Heart left ventricle (tissue), 13 donors: Measurements from ENCODE around the gene ACTBL2.

Experiments
- POLR2A ChIP-seq, 2 donors: fragments of 450-650 bp; IDR thresholded peaks; one replicate each; pipeline ENCODE4 v1.6.1; 2017; ENCODE audit warnings: antibody characterized with exemption in 2 of 2, mild to moderate bottlenecking in 2 of 2, moderate library complexity in 2 of 2
- TF ChIP-seq, protein P1 (sequence below), 12 donors: fragments of 200-600 bp; sonication (generic) in 4 of 12; IDR thresholded peaks; one replicate each; pipeline versions ENCODE4 v1.5.0 to v1.8.0; 2018 to 2022; ENCODE audit warnings: antibody characterized with exemption in 12 of 12, mild to moderate bottlenecking in 5 of 12
- donor health status: ischemic (EF 13 %, LVEDD 7.1; RV severe dilation, severe dysfunction).
- donor health status: DM: no; HTN: yes; CAD: no.
- donor health status: DM: no; HTN: no; CAD: no.
- donor health status: ischemic (EF 25% LVEDD 6.9; RV normal size, moderate dysfunction).
- donor health status: ischemic (EF 25% LVEDD 5.7; RV mildly dilated, moderate dysfunction).
- donor health status: ischemic (EF 35%, LVEDD 5.7; RV mildly dilated, moderate dysfunction).
- donor health status: nonischemic (EF 11% LVEDD 7.7; RV severe dilation, severe dysfunction).
- donor health status: DM: yes; HTN: yes; CAD: no.
- donor health status: PGD.
- donor health status: ischemic (EF 29% LVEDD 5.4; RV normal size, mild dysfunction).
- donor health status: nonischemic (EF 23%, LVEDD 6.1; RV moderate dilation, normal function).

DNA sequence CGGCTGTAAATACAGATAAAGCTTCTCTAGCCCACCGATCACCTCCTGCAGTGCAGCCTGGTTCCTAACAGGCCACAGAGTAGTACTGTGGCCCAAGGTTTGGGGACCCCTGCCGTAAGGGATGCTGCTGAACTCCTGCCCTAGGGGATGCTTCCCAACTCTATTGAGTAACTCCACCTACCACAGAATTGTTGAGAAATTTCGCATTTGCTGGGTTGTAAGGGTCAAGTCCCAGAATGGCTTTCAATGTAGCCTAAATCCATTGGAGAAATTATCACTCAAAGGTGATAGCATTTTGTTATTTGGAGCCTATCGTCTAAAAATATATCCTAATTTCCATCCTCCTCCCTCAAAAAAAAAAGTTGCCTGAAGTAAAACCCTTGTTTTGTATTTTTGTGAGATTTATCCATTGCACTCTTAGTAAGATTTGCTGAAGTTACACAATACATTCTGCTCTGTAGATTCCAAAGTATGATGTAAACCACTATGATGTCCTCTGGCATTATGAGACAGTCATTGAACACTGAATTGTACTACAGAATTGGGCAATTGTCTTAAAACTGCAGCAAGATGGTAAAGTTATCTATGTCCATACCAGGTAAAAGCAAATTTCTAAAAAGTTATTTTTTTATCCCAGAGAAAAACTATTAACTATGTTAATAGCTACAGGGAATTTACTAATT, 14.0 kb downstream of the ACTBL2 start:
- TF ChIP-seq, protein P1, sequence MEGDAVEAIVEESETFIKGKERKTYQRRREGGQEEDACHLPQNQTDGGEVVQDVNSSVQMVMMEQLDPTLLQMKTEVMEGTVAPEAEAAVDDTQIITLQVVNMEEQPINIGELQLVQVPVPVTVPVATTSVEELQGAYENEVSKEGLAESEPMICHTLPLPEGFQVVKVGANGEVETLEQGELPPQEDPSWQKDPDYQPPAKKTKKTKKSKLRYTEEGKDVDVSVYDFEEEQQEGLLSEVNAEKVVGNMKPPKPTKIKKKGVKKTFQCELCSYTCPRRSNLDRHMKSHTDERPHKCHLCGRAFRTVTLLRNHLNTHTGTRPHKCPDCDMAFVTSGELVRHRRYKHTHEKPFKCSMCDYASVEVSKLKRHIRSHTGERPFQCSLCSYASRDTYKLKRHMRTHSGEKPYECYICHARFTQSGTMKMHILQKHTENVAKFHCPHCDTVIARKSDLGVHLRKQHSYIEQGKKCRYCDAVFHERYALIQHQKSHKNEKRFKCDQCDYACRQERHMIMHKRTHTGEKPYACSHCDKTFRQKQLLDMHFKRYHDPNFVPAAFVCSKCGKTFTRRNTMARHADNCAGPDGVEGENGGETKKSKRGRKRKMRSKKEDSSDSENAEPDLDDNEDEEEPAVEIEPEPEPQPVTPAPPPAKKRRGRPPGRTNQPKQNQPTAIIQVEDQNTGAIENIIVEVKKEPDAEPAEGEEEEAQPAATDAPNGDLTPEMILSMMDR (IDR thresholded peaks at IDR 0.05) = no peak
- TF ChIP-seq POLR2A (IDR thresholded peaks at IDR 0.05) = no peak
